22Rv1 (cell line): Measurements from ENCODE around the gene WDR64.

Experiments used
- ZFX ChIP-seq: fragments of 450-650 bp; IDR thresholded peaks from 2 replicates; pipeline ENCODE4 v1.6.1; 2017; ENCODE audit warnings: antibody characterized with exemption, borderline replicate concordance
- TF ChIP-seq, protein P1 (sequence below): fragments of 450-650 bp; IDR thresholded peaks from 2 replicates; pipeline ENCODE4 v1.5.1; 2017; ENCODE audit warnings: mild to moderate bottlenecking

GRCh38 chr1:241707442-241707841, 55.4 kb downstream of the WDR64 start:
- TF ChIP-seq, protein P1, sequence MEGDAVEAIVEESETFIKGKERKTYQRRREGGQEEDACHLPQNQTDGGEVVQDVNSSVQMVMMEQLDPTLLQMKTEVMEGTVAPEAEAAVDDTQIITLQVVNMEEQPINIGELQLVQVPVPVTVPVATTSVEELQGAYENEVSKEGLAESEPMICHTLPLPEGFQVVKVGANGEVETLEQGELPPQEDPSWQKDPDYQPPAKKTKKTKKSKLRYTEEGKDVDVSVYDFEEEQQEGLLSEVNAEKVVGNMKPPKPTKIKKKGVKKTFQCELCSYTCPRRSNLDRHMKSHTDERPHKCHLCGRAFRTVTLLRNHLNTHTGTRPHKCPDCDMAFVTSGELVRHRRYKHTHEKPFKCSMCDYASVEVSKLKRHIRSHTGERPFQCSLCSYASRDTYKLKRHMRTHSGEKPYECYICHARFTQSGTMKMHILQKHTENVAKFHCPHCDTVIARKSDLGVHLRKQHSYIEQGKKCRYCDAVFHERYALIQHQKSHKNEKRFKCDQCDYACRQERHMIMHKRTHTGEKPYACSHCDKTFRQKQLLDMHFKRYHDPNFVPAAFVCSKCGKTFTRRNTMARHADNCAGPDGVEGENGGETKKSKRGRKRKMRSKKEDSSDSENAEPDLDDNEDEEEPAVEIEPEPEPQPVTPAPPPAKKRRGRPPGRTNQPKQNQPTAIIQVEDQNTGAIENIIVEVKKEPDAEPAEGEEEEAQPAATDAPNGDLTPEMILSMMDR = no peak
- no peak for TF ChIP-seq ZFX
